Body of pancreas (tissue), 4 donors: Measurements from ENCODE around the gene MOCS1. TPM values are rescaled to one million over a fixed set of nuclear protein-coding genes. Genes with fewer than 3 reads are reported as not detected.

Experiments
- ATAC-seq: fragments of 150-250 bp; one replicate; pipeline ENCODE4 v1.9.1; 2016
- DNase-seq, 4 donors: peaks; one replicate each; pipeline ENCODE4 v3.0.0-alpha.2; 2019
- H3K27ac ChIP-seq, 4 donors: fragments of 200-600 bp; sonication (generic); 1 replicate in 3 of 4; 2 replicates in 1 of 4; pipeline versions ENCODE4 v1.5.1 to v1.6.1; 2016 to 2019; ENCODE audit warnings: mild to moderate bottlenecking in 1 of 4, mixed read lengths in 1 of 4, moderate library complexity in 1 of 4
- H3K27me3 ChIP-seq, 2 donors: fragments of 200-600 bp; sonication (generic); one replicate each; pipeline ENCODE4 v1.6.0; 2016; ENCODE audit warnings: mild to moderate bottlenecking in 1 of 2
- H3K36me3 ChIP-seq, 2 donors: fragments of 200-600 bp; sonication (generic); replicated peaks in 1 of 2; 2 replicates each; pipeline ENCODE4 v1.5.1; 2016; ENCODE audit warnings: low read depth in 2 of 2; ENCODE audit not compliant: insufficient read depth in 1 of 2
- H3K4me1 ChIP-seq: fragments of 200-600 bp; sonication (generic); one replicate; pipeline ENCODE4 v1.6.0; 2016
- H3K4me3 ChIP-seq, 2 donors: fragments of 200-600 bp; sonication (generic); 1 replicate in 1 of 2; 2 replicates in 1 of 2; pipeline ENCODE4 v1.5.1; 2016 to 2019
- H3K9me3 ChIP-seq, 3 donors: fragments of 200-600 bp; sonication (generic); 1 replicate in 2 of 3; 2 replicates in 1 of 3; pipeline ENCODE4 v1.5.1; 2016
- POLR2A ChIP-seq, 3 donors: fragments of 450-650 bp; IDR thresholded peaks; one replicate each; pipeline ENCODE4 v1.6.1; 2016; ENCODE audit warnings: antibody characterized with exemption in 3 of 3, mild to moderate bottlenecking in 2 of 3
- WGBS, 2 donors: methylation state at CpG; one replicate each; pipeline ENCODE4 v1.1.5; 2017; 5-methylcytosine and 5-hydroxymethylcytosine counted together
- intact Hi-C: fragments of 100-400 bp; cut with DNase I; formaldehyde crosslinking; loops from one replicate; pipeline ENCODE4 v1.15.1; 2023
- total RNA-seq, 2 donors: library from RNA; depleted of rRNA; stranded (reverse); fragments of >200 nt; gene quantifications; one replicate each; pipeline ENCODE4 v1.1.0, GENCODE V29; 2016
- TF ChIP-seq, protein P1 (sequence below), 7 experiments: fragments of 450-650 bp in 4 of 7; fragments of 200-600 bp in 3 of 7; sonication (generic) in 3 of 7; IDR thresholded peaks; one replicate each; pipeline ENCODE4 v1.5.1; 2016 to 2019; ENCODE audit warnings: antibody characterized with exemption in 7 of 7

Gene MOCS1
- total RNA-seq, 2 donors from 2014 or later = 15.0 to 21.1 TPM

DNA sequence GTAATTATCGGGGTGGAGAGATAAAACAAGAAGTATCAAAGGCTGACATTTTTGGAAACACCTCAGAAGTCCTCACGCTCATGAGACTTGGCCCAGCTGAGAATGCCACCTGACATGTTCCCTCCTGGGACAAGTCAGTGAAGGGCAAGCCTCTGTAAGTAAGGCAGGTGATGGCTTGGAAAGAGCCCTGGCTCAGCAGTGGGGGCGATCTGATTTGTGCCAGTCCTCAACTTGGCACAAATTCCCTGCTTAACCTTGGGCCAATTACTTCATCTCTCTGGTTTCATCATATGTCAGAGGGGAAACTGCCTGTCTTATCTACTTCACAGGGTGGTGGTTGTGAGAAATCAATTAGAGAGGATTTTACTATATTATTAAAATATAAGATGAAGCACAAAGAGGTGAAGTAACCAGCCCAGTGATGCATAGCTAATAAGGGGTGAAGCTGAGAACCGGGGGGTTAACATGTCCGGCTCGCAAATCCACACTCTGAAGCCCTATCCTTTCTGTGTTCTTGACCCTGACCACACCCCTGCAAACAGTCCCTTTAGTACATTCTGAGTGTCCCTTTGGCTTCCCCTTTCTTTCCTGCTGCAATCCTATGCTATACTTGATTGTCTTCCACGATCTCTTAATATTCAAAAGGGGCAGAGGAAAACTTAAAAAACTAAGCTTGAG lies 8.8 kb upstream of the MOCS1 start:
- whole genome bisulfite sequencing, 2 donors = 45 to 51% methylated on average over 7 of the region's 7 CpGs
- no peak for TF ChIP-seq POLR2A (IDR thresholded peaks at IDR 0.05)
- TF ChIP-seq, protein P1, sequence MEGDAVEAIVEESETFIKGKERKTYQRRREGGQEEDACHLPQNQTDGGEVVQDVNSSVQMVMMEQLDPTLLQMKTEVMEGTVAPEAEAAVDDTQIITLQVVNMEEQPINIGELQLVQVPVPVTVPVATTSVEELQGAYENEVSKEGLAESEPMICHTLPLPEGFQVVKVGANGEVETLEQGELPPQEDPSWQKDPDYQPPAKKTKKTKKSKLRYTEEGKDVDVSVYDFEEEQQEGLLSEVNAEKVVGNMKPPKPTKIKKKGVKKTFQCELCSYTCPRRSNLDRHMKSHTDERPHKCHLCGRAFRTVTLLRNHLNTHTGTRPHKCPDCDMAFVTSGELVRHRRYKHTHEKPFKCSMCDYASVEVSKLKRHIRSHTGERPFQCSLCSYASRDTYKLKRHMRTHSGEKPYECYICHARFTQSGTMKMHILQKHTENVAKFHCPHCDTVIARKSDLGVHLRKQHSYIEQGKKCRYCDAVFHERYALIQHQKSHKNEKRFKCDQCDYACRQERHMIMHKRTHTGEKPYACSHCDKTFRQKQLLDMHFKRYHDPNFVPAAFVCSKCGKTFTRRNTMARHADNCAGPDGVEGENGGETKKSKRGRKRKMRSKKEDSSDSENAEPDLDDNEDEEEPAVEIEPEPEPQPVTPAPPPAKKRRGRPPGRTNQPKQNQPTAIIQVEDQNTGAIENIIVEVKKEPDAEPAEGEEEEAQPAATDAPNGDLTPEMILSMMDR (IDR thresholded peaks at IDR 0.05) = no peak
- intact Hi-C loops = no loop called here
- no peaks in the 10 kb centered on the region for H3K27me3 ChIP-seq
- ATAC-seq (peak; percentile 59), DNase-seq (peak in 2 of 4 donors; percentile 58 to 63)
- no peaks in the 10 kb centered on the region for H3K36me3 ChIP-seq
- peaks cover 15% of the 10 kb centered on the region for H3K4me1 ChIP-seq
- H3K27ac ChIP-seq = peak overlapping the region in 1 of 4 donors; percentile 4
- H3K9me3 ChIP-seq = no peaks in the 10 kb centered on the region
- no peak overlapping the region for H3K4me3 ChIP-seq

DNA sequence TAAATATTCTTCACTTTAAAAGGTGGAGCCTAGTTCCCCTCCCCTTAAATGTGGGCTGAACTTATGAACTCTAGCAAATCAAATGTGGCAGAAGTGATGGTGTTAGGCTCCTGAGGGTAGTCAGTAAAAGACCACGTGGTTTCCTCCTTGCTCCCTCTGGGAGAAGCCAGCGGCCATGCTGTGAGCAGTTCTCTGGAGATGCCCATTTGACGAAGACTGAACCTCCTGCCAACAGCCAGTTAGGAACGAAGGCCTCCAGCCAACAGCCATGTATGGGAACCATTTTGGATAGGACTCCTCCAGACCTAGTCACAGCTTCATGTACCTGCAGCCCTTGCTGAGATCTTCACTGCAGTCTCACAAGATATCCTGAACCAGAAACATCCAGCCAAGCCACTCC lies 7.6 kb upstream of the MOCS1 start:
- Histone ChIP-seq H3K27ac (no peak overlapping the region), H3K27me3 (no peaks in the 10 kb centered on the region), H3K36me3 (no peaks in the 10 kb centered on the region), H3K4me3 (no peak overlapping the region), H3K9me3 (no peaks in the 10 kb centered on the region), H3K4me1 (peaks cover 15% of the 10 kb centered on the region)
- WGBS, 2 donors = 89 to 92% methylated on average over 2 to 4 of the region's 4 CpGs
- intact Hi-C loops = no loop called here
- no peak for ATAC-seq
- DNase-seq = no peak
- TF ChIP-seq POLR2A (IDR thresholded peaks at IDR 0.05) = no peak
- TF ChIP-seq, protein P1 (IDR thresholded peaks at IDR 0.05) = no peak

DNA sequence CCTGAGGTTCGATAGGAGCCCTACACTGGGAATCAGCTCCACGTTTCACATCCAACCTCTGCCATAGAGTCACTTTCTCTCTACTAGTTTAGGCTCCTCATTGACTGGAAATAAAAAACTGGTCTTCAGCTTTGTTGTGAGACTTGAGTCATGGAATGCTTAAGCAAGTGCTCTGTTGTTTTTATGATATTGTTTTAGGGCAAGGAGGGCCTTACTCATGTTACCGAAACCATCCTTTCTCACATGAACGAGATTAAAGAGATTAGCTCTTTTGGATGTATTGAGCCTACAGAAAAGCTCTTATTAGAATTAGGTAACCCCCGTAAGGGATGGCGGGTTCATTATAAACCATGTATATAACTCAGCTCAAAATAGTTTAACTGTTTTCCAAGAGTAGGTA lies 6.9 kb upstream of the MOCS1 start:
- Histone ChIP-seq H3K9me3 (no peaks in the 10 kb centered on the region), H3K4me1 (peaks cover 15% of the 10 kb centered on the region), H3K36me3 (no peaks in the 10 kb centered on the region), H3K27me3 (no peaks in the 10 kb centered on the region), H3K27ac (no peak overlapping the region), H3K4me3 (no peak overlapping the region)
- DNase-seq = no peak
- ATAC-seq = no peak
- TF ChIP-seq POLR2A (IDR thresholded peaks at IDR 0.05) = no peak
- TF ChIP-seq, protein P1 (IDR thresholded peaks at IDR 0.05) = no peak
- intact Hi-C loops = no loop called here
- 95 to 98% methylated on average over 6 of the region's 6 CpGs for WGBS, 2 donors

DNA sequence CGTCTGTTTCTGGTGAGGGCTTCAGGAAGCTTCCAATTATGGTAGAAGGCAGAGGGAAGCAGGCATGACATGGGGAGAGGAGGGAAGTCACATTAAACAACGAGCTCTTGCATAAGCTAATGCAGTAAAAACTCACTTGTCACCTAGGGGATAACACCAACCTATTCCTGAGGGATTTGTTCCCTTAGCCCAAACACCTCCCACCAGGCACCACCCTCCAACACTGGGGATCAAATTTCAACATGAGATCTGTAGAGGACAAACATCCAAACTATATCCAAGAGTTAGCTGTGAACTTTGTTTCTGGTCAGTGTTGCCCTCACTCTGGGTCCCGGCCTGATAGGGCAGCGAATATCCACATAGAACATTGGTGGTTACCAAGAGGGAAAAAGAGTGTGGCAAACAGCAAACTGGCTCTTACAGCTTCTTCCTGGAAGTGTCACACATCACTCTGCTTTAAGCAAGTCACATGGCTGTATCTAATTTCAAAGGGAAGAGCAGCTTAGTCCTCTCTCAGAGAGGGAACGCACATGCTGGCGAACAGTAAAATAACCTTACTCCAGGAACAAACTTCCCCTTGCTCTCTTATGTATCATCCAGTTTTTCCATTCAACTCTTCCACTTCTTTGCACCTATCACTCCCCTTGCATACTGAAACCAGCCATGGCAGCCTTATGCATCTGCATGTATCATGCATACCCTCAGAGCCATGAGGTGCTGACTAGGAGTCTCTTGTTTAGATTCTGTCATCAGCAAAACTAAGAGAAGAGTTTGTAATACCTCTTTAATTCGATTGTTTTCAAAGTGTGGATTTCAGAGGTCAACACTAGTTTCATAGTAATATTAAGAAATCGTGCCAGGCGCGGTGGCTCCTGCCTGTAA lies 4.8 kb upstream of the MOCS1 start:
- peaks cover 15% of the 10 kb centered on the region for H3K4me1 ChIP-seq
- no peak for TF ChIP-seq POLR2A (IDR thresholded peaks at IDR 0.05)
- no peaks in the 10 kb centered on the region for H3K36me3 ChIP-seq
- no peak for ATAC-seq
- no peaks in the 10 kb centered on the region for H3K9me3 ChIP-seq
- no peak for DNase-seq
- no peak overlapping the region for H3K4me3 ChIP-seq
- intact Hi-C loops = no loop called here
- 79 to 81% methylated on average over 10 of the region's 10 CpGs for WGBS, 2 donors
- H3K27ac ChIP-seq = no peak overlapping the region
- no peaks in the 10 kb centered on the region for H3K27me3 ChIP-seq

DNA sequence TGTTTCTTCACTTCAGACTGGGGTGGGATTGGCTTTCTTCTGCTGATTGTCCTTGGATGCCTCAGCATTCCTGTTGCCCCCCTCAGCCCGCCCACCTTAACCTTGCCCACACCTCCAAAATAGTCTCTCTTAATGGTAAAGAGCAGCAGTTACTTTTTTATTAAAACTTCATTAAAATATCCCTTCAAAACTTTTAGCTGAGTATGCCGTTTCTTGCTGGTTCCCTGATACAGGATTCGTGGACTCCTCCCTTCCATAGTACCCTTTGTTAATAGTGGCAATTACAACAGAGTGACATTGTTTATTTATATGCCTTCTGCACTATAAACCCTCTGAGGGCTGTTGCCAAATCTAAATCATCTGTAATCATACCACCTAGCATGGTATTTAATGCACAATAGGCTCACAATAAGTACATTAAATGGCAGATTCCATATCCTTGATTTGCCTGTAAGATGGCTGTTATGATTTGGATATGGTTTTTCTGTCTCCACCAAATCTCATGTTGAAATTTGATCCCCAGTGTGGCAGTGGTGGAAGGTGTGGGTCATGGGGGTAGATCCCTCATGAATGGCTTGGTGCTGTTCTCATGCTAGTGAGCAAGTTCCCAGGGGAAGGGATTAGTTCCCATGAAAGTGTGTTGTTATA lies 3.5 kb upstream of the MOCS1 start:
- H3K27ac ChIP-seq = no peak overlapping the region
- ATAC-seq (no peak), DNase-seq (no peak)
- H3K4me3 ChIP-seq = no peak overlapping the region
- no peak for TF ChIP-seq POLR2A (IDR thresholded peaks at IDR 0.05)
- TF ChIP-seq, protein P1 (IDR thresholded peaks at IDR 0.05) = no peak
- intact Hi-C loops = no loop called here
- peaks cover 18% of the 10 kb centered on the region for H3K4me1 ChIP-seq
- WGBS, 2 donors = 81 to 85% methylated on average over 3 of the region's 3 CpGs
- no peaks in the 10 kb centered on the region for H3K9me3 ChIP-seq
- H3K36me3 ChIP-seq = no peaks in the 10 kb centered on the region
- H3K27me3 ChIP-seq = no peaks in the 10 kb centered on the region
